HL-60 (cell line): ENCODE data around the gene PNPLA7.

Experiments
- POLR2AphosphoS5 ChIP-seq: IDR thresholded peaks from 2 replicates; pipeline ENCODE4 v1.6.1; 2012; ENCODE audit warnings: low read depth
- SPI1 ChIP-seq: IDR thresholded peaks from 2 replicates; pipeline ENCODE4 v1.6.1; 2012; ENCODE audit warnings: low read depth, mild to moderate bottlenecking, borderline replicate concordance
- TF ChIP-seq, protein P1 (sequence below): IDR thresholded peaks from one replicate; pipeline ENCODE4 v1.5.1; 2011; ENCODE audit warnings: low read length, control low read depth, inconsistent platforms; ENCODE audit not compliant: insufficient read depth
- TF ChIP-seq, protein P2 (sequence below): IDR thresholded peaks from 2 replicates; pipeline ENCODE4 v1.6.1; 2012; ENCODE audit warnings: low read depth; ENCODE audit not compliant: insufficient replicate concordance

DNA sequence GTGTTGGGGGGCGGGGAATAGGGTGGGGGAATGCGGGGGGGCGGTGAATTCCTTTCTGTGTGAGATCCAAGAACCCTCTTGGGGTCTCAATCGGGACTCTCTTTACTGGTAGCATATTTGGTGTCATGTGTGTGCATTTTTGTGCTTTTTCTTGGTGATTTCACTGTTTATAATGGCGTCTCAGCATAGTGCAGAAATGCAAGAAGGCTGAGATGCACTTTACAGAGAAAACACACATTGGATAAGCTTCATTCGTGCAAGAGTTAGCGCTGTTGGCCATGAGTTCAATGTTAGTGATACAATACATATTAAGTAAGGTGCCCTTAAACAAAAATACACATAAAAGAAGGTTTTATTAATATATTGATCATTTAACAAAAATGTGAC lies 108.3 kb downstream of the PNPLA7 start:
- TF ChIP-seq, protein P1, sequence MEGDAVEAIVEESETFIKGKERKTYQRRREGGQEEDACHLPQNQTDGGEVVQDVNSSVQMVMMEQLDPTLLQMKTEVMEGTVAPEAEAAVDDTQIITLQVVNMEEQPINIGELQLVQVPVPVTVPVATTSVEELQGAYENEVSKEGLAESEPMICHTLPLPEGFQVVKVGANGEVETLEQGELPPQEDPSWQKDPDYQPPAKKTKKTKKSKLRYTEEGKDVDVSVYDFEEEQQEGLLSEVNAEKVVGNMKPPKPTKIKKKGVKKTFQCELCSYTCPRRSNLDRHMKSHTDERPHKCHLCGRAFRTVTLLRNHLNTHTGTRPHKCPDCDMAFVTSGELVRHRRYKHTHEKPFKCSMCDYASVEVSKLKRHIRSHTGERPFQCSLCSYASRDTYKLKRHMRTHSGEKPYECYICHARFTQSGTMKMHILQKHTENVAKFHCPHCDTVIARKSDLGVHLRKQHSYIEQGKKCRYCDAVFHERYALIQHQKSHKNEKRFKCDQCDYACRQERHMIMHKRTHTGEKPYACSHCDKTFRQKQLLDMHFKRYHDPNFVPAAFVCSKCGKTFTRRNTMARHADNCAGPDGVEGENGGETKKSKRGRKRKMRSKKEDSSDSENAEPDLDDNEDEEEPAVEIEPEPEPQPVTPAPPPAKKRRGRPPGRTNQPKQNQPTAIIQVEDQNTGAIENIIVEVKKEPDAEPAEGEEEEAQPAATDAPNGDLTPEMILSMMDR = no peak
- TF ChIP-seq SPI1 (no peak), POLR2AphosphoS5 (no peak)
- TF ChIP-seq, protein P2, sequence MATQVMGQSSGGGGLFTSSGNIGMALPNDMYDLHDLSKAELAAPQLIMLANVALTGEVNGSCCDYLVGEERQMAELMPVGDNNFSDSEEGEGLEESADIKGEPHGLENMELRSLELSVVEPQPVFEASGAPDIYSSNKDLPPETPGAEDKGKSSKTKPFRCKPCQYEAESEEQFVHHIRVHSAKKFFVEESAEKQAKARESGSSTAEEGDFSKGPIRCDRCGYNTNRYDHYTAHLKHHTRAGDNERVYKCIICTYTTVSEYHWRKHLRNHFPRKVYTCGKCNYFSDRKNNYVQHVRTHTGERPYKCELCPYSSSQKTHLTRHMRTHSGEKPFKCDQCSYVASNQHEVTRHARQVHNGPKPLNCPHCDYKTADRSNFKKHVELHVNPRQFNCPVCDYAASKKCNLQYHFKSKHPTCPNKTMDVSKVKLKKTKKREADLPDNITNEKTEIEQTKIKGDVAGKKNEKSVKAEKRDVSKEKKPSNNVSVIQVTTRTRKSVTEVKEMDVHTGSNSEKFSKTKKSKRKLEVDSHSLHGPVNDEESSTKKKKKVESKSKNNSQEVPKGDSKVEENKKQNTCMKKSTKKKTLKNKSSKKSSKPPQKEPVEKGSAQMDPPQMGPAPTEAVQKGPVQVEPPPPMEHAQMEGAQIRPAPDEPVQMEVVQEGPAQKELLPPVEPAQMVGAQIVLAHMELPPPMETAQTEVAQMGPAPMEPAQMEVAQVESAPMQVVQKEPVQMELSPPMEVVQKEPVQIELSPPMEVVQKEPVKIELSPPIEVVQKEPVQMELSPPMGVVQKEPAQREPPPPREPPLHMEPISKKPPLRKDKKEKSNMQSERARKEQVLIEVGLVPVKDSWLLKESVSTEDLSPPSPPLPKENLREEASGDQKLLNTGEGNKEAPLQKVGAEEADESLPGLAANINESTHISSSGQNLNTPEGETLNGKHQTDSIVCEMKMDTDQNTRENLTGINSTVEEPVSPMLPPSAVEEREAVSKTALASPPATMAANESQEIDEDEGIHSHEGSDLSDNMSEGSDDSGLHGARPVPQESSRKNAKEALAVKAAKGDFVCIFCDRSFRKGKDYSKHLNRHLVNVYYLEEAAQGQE = no peak
